ENCODE measurements around the gene VPS13D. TPM values are rescaled to one million over a fixed set of nuclear protein-coding genes. Genes with fewer than 3 reads are reported as not detected.

Gene VPS13D
- total RNA-seq (41.7 and 48.5 TPM in 2 replicates), polyA plus RNA-seq (12.7 and 13.6 TPM in 2 replicates), polyA minus RNA-seq (65.0 and 93.7 TPM in 2 replicates), Bru-seq, nascent RNA (percentile 78 among the genes with signal in this experiment), BruChase-seq, experiment 1, labeled RNA remaining after a 6-hour chase (percentile 75 among the genes with signal in this experiment), BruChase-seq, experiment 2, labeled RNA remaining after a 2-hour chase (percentile 74 among the genes with signal in this experiment)
- polyA plus RNA-seq (2011; cell fraction: cytosol; rRNA removed), result 14.4 and 16.4 TPM in 2 replicates
- 36.9 and 42.3 TPM in 2 replicates for polyA plus RNA-seq (2011; cell fraction: nucleus; rRNA removed)
- polyA plus RNA-seq (2012), result 13.9 and 15.2 TPM in 2 replicates
- 23.1 TPM for polyA minus RNA-seq (2011; cell fraction: cytosol; rRNA and poly(A)+ RNA removed)
- 110 and 161 TPM in 2 replicates for polyA minus RNA-seq (2011; cell fraction: nucleus; rRNA and poly(A)+ RNA removed)
- long read RNA-seq, partial matches to known transcripts, result 1 of 4 reads
- long read RNA-seq, other reads (novel, unspliced or antisense), result 3 of 4 reads

DNA sequence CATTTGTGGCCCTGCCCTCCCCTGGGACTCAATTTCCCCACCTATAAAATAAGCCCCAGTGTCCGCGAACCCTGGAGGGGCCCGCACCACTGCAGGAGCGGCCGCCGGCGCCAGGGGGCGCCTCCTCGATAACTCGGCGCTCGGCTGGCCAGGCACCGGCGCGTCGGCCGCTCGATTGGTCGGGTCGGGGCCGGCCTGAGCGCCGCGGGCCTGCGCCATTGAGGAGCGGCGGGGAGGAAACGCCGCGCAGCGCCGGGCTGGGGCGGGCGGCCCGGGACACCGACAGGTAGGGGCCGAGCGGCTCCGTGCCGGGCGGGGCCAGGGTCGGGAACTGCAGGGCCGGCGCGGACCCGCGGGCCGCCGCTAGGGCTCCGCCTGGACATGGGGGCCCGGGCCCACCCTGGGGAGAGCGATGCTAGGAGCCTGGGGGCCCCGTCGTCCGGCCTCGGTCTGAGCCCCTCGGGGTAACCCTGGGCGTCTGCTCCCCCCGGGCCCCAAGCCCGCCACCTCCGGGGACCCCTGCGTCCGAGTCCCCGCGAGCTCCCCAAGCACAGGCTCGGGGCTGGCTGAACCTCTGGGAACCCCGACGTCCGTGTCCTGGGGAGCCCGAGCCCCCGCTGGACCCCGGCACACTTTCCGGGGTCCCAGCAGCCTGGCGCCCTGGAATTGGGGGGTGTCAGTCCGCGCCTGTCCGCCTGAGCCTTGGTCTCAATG, at the start of gene VPS13D:
Gene VPS13D, plus strand, starts transcription at position 196 of the 714 bp plus-strand sequence. CDS start 4,237 bp downstream, outside the sequence.
- Histone ChIP-seq H4K20me1 (replicated peaks; ENCODE audit: control insufficient read depth, extremely low read depth, insufficient read depth, low read length) (no peaks in the 10 kb centered on the region), H3K9me1 (replicated peaks; ENCODE audit: control insufficient read depth, extremely low read depth, insufficient read depth, low read length) (no peaks in the 10 kb centered on the region), H3K9me3 (replicated peaks; ENCODE audit: control insufficient read depth, insufficient read depth, low read length) (no peaks in the 10 kb centered on the region), H3K9ac (replicated peaks; ENCODE audit: extremely low read depth, insufficient read depth, low read length) (peak within 1 kb of the TSS; percentile 83), H3K4me2 (ENCODE audit: insufficient read depth, low read length) (peak within 1 kb of the TSS; percentile 60), H3K27me3 (ENCODE audit: control insufficient read depth in 2 of 2, insufficient read depth in 2 of 2, low read length in 2 of 2) (no peaks in the 10 kb centered on the region), H3K4me1 (ENCODE audit: control insufficient read depth, extremely low read depth, insufficient read depth, low read length) (peaks cover 6% of the 10 kb centered on the region), H2AFZ (ENCODE audit: low read depth, low read length) (peak within 1 kb of the TSS; percentile 87), H3K36me3 (ENCODE audit: control insufficient read depth in 2 of 2, extremely low read depth in 1 of 2, insufficient read depth in 2 of 2, low read length in 2 of 2) (peaks cover 0 to 2% of the 10 kb centered on the region in 2 experiments), H3K79me2 (ENCODE audit: control insufficient read depth, insufficient read depth, low read length) (peaks cover 16% of the 10 kb centered on the region), H3K4me3 (replicated peaks in 1 of 3; ENCODE audit: insufficient read depth in 1 of 3, low read depth in 1 of 3, low read length in 3 of 3) (peak within 1 kb of the TSS; percentile 59 to 75 (median 73)), H3K27ac (ENCODE audit: insufficient read depth, low read depth, low read length) (peak within 1 kb of the TSS; percentile 20)
- no TSS peak for BruUV-seq (replicated peaks)
- intact Hi-C loops (cut with micrococcal nuclease), result loop anchor here (1.0 to 2.0 kb wide), 2 partner anchors 389 to 429 kb away; partner anchors contain the start of gene DHRS3
- TF ChIP-seq FOS (IDR thresholded peaks at IDR 0.05; ENCODE audit: borderline replicate concordance, insufficient read depth, low read length), result no peak
- no peak for TF ChIP-seq JUN (IDR thresholded peaks at IDR 0.05; ENCODE audit: borderline replicate concordance, insufficient read depth, insufficient read length, low read depth)
- TF ChIP-seq EZH2 (IDR thresholded peaks at IDR 0.05; ENCODE audit: borderline replicate concordance, low read depth, low read length, severe bottlenecking), result no peak
- no peak for TF ChIP-seq MAX (IDR thresholded peaks at IDR 0.05; ENCODE audit: insufficient read depth, insufficient read length)
- TF ChIP-seq POLR2AphosphoS5 (IDR thresholded peaks at IDR 0.05; ENCODE audit: insufficient read depth, low read depth, low read length), result peak; percentile 84
- peak; percentile 68 for TF ChIP-seq POLR2A (IDR thresholded peaks at IDR 0.05; ENCODE audit: low read depth, low read length)
- no peak for TF ChIP-seq GATA2 (IDR thresholded peaks at IDR 0.05; ENCODE audit: insufficient read depth, insufficient read length, low read depth, low read length)
- TF ChIP-seq MYC (IDR thresholded peaks at IDR 0.05; ENCODE audit: low read depth, low read length), result no peak
- TF ChIP-seq, protein P1, sequence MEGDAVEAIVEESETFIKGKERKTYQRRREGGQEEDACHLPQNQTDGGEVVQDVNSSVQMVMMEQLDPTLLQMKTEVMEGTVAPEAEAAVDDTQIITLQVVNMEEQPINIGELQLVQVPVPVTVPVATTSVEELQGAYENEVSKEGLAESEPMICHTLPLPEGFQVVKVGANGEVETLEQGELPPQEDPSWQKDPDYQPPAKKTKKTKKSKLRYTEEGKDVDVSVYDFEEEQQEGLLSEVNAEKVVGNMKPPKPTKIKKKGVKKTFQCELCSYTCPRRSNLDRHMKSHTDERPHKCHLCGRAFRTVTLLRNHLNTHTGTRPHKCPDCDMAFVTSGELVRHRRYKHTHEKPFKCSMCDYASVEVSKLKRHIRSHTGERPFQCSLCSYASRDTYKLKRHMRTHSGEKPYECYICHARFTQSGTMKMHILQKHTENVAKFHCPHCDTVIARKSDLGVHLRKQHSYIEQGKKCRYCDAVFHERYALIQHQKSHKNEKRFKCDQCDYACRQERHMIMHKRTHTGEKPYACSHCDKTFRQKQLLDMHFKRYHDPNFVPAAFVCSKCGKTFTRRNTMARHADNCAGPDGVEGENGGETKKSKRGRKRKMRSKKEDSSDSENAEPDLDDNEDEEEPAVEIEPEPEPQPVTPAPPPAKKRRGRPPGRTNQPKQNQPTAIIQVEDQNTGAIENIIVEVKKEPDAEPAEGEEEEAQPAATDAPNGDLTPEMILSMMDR (IDR thresholded peaks at IDR 0.05; ENCODE audit: extremely low read depth in 1 of 2, insufficient read depth in 1 of 2, low read depth in 1 of 2, low read length in 2 of 2), result peak; percentile 91 to 99
- dilution Hi-C loops (cut with MboI; ENCODE audit: extremely low pct_ligation_motif_present, low sequenced_read_pairs), result no loop called here
- CTCF ChIA-PET, result interaction anchor here (1.7 to 2.7 kb wide), 2 partner anchors 14 to 105 kb away, joined by 4 to 13 read pairs; no protein-coding TSS in a partner anchor
- POLR2A ChIA-PET, result no interaction called here
- FAIRE-seq (no peak), DNase-seq (ENCODE audit: low read depth, low spot score) (peak; percentile 59)

Data from endothelial cell of umbilical vein (primary cell).